ENCODE data around the gene SHC4. TPM values are rescaled to one million over a fixed set of nuclear protein-coding genes. Genes with fewer than 3 reads are reported as not detected.

SHC4 gene
- polyA plus RNA-seq, 3 donors: 0.09 TPM; not detected in 2

DNA sequence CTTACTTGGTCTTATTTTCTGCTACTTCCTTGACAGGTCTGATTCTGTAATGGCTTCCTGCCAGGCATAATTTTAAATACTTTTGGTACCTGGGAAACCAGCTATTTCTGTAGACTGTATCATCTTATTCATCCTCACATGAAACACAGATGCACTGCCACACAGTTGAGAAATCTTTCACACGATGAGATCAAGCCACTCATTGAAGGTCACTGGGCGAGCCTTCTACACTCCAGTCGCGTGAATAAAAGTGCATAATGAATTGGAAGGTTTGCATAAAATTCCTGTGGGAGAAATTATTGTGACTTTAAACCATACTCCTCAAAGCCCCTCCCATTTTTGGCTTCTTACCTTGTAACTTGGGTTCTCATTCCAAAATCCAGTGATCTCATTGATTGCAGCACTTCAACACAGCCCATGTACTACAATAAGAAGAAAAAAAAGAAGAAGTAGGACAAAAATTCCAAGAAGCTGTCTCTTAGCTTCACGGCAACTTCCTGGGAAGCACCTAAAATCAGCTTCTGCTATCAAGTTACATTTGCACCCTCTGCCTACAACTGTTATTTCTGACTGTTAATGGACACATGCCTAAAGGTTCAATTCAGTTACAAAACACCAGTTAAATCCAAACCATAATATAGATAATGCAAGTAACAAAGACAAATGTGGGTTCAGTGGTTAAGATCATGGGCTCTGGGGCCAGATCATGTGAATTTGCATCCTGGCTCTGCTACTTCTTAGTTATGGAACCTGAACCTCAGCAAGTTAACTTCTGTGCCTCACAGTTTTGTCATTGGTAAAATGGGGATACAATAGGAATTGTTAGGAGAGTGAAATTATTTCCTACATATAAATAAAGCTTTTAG is 39.0 kb downstream of the SHC4 start:
- H3K4me3 Mint-ChIP-seq: no peak overlapping the region
- intact Hi-C loops (cut with micrococcal nuclease): no loop called here
- H2AFZ ChIP-seq (ENCODE audit: insufficient read depth, low read depth, low read length, poor library complexity, severe bottlenecking): no peak overlapping the region

DNA sequence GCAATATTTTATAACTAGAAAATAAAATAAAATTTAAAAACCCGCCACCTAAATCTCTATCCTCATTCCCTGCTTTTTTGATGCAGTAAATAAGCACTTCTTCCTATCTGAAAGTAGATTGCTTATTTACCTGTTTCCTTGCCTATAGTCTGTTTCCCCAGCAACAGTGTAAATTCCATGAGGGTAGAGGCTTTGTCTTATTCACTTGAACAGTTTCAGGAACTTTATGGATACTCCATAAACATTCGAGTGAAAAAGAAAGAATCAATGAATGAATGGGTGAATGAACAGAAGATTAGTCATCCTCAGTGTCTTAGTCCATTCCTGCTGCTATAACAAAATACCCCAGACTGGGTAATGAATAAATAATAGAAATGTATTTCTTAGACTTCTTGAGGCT is 41.7 kb downstream of the SHC4 start:
- no peak for DNase-seq
- H3K27me3 Mint-ChIP-seq (ENCODE audit: low read depth in 3 of 3): peaks cover under 1 to 4% (median 4%) of the 10 kb centered on the region in 3 donors
- H3K4me3 Mint-ChIP-seq: no peak overlapping the region

More for the DNA sequence above, 39.0 kb downstream of the SHC4 start:
- Histone ChIP-seq H3K9ac (ENCODE audit: insufficient read depth, low read length, poor library complexity, severe bottlenecking) (no peak overlapping the region), H3K9me3 (replicated peaks in 1 of 2; ENCODE audit: control insufficient read depth in 1 of 2, insufficient read depth in 1 of 2, low read length in 2 of 2) (no peaks in the 10 kb centered on the region), H3K36me3 (replicated peaks in 1 of 2; ENCODE audit: control insufficient read depth in 1 of 2, insufficient read depth in 2 of 2, low read length in 2 of 2) (no peaks in the 10 kb centered on the region), H3K4me3 (replicated peaks in 1 of 3; ENCODE audit: low read depth in 2 of 3, low read length in 3 of 3) (no peak overlapping the region), H3K27me3 (ENCODE audit: control insufficient read depth in 2 of 2, insufficient read depth in 2 of 2, low read length in 2 of 2) (no peaks in the 10 kb centered on the region), H3K4me1 (ENCODE audit: control insufficient read depth in 1 of 2, insufficient read depth in 2 of 2, low read length in 2 of 2) (no peaks in the 10 kb centered on the region), H3K79me2 (ENCODE audit: insufficient read depth, low read length) (no peaks in the 10 kb centered on the region), H3K4me2 (replicated peaks; ENCODE audit: extremely low read depth, low read length, poor library complexity, severe bottlenecking) (no peak overlapping the region), H4K20me1 (ENCODE audit: insufficient read depth, low read length) (no peaks in the 10 kb centered on the region), H3K27ac (ENCODE audit: low read depth in 1 of 2, low read length in 2 of 2) (no peak overlapping the region)
- DNase-seq: no peak
- WGBS (ENCODE audit: insufficient coverage): no CpG with 5 or more reads among the region's 5 CpGs
- H3K9me3 Mint-ChIP-seq: peaks cover 0 to 4% (median 0%) of the 10 kb centered on the region in 7 donors
- TF ChIP-seq, protein P1, sequence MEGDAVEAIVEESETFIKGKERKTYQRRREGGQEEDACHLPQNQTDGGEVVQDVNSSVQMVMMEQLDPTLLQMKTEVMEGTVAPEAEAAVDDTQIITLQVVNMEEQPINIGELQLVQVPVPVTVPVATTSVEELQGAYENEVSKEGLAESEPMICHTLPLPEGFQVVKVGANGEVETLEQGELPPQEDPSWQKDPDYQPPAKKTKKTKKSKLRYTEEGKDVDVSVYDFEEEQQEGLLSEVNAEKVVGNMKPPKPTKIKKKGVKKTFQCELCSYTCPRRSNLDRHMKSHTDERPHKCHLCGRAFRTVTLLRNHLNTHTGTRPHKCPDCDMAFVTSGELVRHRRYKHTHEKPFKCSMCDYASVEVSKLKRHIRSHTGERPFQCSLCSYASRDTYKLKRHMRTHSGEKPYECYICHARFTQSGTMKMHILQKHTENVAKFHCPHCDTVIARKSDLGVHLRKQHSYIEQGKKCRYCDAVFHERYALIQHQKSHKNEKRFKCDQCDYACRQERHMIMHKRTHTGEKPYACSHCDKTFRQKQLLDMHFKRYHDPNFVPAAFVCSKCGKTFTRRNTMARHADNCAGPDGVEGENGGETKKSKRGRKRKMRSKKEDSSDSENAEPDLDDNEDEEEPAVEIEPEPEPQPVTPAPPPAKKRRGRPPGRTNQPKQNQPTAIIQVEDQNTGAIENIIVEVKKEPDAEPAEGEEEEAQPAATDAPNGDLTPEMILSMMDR (IDR thresholded peaks at IDR 0.05): no peak
- H3K36me3 Mint-ChIP-seq: no peaks in the 10 kb centered on the region
- no peaks in the 10 kb centered on the region for H3K4me1 Mint-ChIP-seq
- H3K27ac Mint-ChIP-seq: no peak overlapping the region
- H3K27me3 Mint-ChIP-seq (ENCODE audit: low read depth in 3 of 3): peaks cover 0 to 3% (median 0%) of the 10 kb centered on the region in 3 donors

More for the DNA sequence above, 41.7 kb downstream of the SHC4 start:
- peaks cover 0 to 4% (median 0%) of the 10 kb centered on the region in 7 donors for H3K9me3 Mint-ChIP-seq
- no peaks in the 10 kb centered on the region for H3K9me3 ChIP-seq (replicated peaks in 1 of 2; ENCODE audit: control insufficient read depth in 1 of 2, insufficient read depth in 1 of 2, low read length in 2 of 2)
- no peaks in the 10 kb centered on the region for H4K20me1 ChIP-seq (ENCODE audit: insufficient read depth, low read length)
- TF ChIP-seq, protein P1 (IDR thresholded peaks at IDR 0.05): no peak
- no peak overlapping the region for H3K27ac ChIP-seq (ENCODE audit: low read depth in 1 of 2, low read length in 2 of 2)
- H3K27me3 ChIP-seq (ENCODE audit: control insufficient read depth in 2 of 2, insufficient read depth in 2 of 2, low read length in 2 of 2): no peaks in the 10 kb centered on the region
- intact Hi-C loops (cut with micrococcal nuclease): no loop called here
- H3K4me1 Mint-ChIP-seq: no peaks in the 10 kb centered on the region
- no peaks in the 10 kb centered on the region for H3K36me3 Mint-ChIP-seq
- no peak overlapping the region for H3K4me2 ChIP-seq (replicated peaks; ENCODE audit: extremely low read depth, low read length, poor library complexity, severe bottlenecking)
- no peaks in the 10 kb centered on the region for H3K79me2 ChIP-seq (ENCODE audit: insufficient read depth, low read length)
- no peak overlapping the region for H2AFZ ChIP-seq (ENCODE audit: insufficient read depth, low read depth, low read length, poor library complexity, severe bottlenecking)
- no peaks in the 10 kb centered on the region for H3K4me1 ChIP-seq (ENCODE audit: control insufficient read depth in 1 of 2, insufficient read depth in 2 of 2, low read length in 2 of 2)
- H3K9ac ChIP-seq (ENCODE audit: insufficient read depth, low read length, poor library complexity, severe bottlenecking): no peak overlapping the region
- WGBS (ENCODE audit: insufficient coverage): no CpG with 5 or more reads among the region's 2 CpGs
- no peaks in the 10 kb centered on the region for H3K36me3 ChIP-seq (replicated peaks in 1 of 2; ENCODE audit: control insufficient read depth in 1 of 2, insufficient read depth in 2 of 2, low read length in 2 of 2)
- no peak overlapping the region for H3K27ac Mint-ChIP-seq
- H3K4me3 ChIP-seq (replicated peaks in 1 of 3; ENCODE audit: low read depth in 2 of 3, low read length in 3 of 3): no peak overlapping the region

Measured in CD14-positive monocyte (primary cell).